MM.1S (cell line): ENCODE data around the gene MRI1.

Source experiments
- DNase-seq: peaks from one replicate; pipeline ENCODE4 v3.0.0-alpha.2; 2015
- H2AFZ ChIP-seq: fragments of 300-600 bp; sonication (generic); 2 replicates; pipeline ENCODE4 v1.6.0; 2016; ENCODE audit warnings: antibody characterized with exemption, low read length
- H3F3A ChIP-seq: fragments of 300-600 bp; sonication (generic); 2 replicates; pipeline ENCODE4 v1.6.1; 2016; ENCODE audit warnings: mild to moderate bottlenecking, antibody characterized with exemption, low read length, moderate library complexity, mixed read lengths; ENCODE audit not compliant: insufficient read depth
- H3K27ac ChIP-seq: fragments of 300-600 bp; sonication (generic); 2 replicates; pipeline ENCODE4 v1.5.1; 2016; ENCODE audit warnings: mild to moderate bottlenecking, low read length
- H3K27me3 ChIP-seq: fragments of 300-600 bp; sonication (generic); replicated peaks from 2 replicates; pipeline ENCODE4 v1.6.0; 2016; ENCODE audit warnings: low read length; ENCODE audit not compliant: insufficient read depth
- H3K36me3 ChIP-seq: fragments of 300-600 bp; sonication (generic); replicated peaks from 2 replicates; pipeline ENCODE4 v1.6.1; 2016; ENCODE audit warnings: mild to moderate bottlenecking, low read length, mixed read lengths; ENCODE audit not compliant: insufficient read depth
- H3K4me1 ChIP-seq: fragments of 300-600 bp; sonication (generic); 2 replicates; pipeline ENCODE4 v1.6.1; 2016; ENCODE audit warnings: low read length, mixed read lengths
- H3K4me2 ChIP-seq: fragments of 300-600 bp; sonication (generic); 2 replicates; pipeline ENCODE4 v1.6.0; 2016; ENCODE audit warnings: low read depth, low read length
- H3K4me3 ChIP-seq: fragments of 300-600 bp; sonication (generic); 2 replicates; pipeline ENCODE4 v1.5.1; 2016; ENCODE audit warnings: low read length, mixed read lengths
- H3K79me2 ChIP-seq: fragments of 300-600 bp; sonication (generic); 2 replicates; pipeline ENCODE4 v1.6.1; 2016; ENCODE audit warnings: mixed run types, low read length, mixed read lengths
- H3K9ac ChIP-seq: fragments of 300-600 bp; sonication (generic); 2 replicates; pipeline ENCODE4 v1.6.1; 2016; ENCODE audit warnings: low read length, mixed read lengths
- H3K9me2 ChIP-seq: fragments of 300-600 bp; sonication (generic); replicated peaks from 2 replicates; pipeline ENCODE4 v1.6.1; 2016; ENCODE audit warnings: mild to moderate bottlenecking, low read length, mixed read lengths; ENCODE audit not compliant: insufficient read depth
- H3K9me3 ChIP-seq: fragments of 300-600 bp; sonication (generic); replicated peaks from 2 replicates; pipeline ENCODE4 v1.6.1; 2016; ENCODE audit warnings: mild to moderate bottlenecking, low read length, mixed read lengths; ENCODE audit not compliant: insufficient read depth
- H4K20me1 ChIP-seq: fragments of 300-600 bp; sonication (generic); 2 replicates; pipeline ENCODE4 v1.6.1; 2016; ENCODE audit warnings: mild to moderate bottlenecking, low read length, moderate library complexity, mixed read lengths; ENCODE audit not compliant: insufficient read depth
- CTCF ChIP-seq: fragments of 300-600 bp; sonication (generic); IDR thresholded peaks from 2 replicates; pipeline ENCODE4 v1.5.1; 2016; ENCODE audit warnings: antibody characterized with exemption, low read length, mixed read lengths
- EZH2 ChIP-seq: fragments of 300-600 bp; sonication (generic); optimal IDR thresholded peaks from 2 replicates; pipeline ENCODE3; 2017; ENCODE audit warnings: low read depth, mild to moderate bottlenecking, antibody characterized with exemption, low read length, mixed read lengths
- EZH2phosphoT487 ChIP-seq: fragments of 300-600 bp; sonication (generic); IDR thresholded peaks from 2 replicates; pipeline ENCODE4 v1.6.1; 2018; ENCODE audit warnings: antibody characterized with exemption, low read length

MRI1 gene

DNA sequence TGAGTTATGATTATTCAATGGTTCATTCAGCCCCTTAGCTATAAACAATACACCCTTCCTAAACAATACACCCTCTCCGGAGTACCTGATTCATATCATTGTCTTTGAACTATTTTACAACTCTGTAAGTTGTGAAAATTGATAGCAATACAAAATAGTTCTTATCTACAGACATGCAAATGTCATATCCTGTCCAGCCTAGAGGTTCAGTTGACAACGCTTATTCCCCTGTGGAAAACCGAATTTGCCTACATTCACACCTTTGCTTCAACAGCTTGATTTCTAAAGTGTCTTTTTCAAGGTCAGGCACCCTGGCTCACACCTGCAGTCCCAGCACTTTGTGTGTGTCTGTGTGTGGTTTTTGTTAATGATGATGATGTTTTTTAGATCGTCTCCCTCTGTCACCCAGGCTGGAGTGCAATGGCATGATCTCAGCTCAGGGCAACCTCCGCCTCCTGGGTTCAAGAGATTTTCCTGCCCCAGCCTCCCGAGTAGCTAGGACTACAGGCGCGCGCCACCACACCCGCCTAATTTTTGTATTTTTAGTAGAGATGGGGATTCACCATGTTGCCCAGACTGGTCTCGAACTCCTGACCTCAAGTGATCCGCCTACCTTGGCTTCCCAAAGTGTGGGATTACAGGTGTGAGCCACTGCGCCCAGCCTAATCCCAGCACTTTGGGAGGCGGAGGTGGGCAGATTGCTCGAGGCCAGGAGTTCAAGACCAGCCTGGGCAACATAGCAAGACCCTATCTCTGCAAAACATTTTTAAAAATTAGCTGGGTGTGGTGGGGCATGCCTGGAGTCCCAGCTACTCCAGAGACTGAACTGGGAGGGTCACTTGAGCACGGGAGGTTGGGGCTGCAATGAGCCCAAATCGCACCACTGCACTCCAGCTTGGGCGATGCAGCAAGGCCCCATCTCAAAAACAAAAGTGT lies 19.5 kb downstream of the MRI1 start:
- TF ChIP-seq EZH2 (no peak), CTCF (no peak), EZH2phosphoT487 (no peak)
- Histone ChIP-seq H4K20me1 (no peaks in the 10 kb centered on the region), H3K9ac (no peak overlapping the region), H3K27ac (no peak overlapping the region), H3K9me2 (no peaks in the 10 kb centered on the region), H3F3A (peaks cover 8% of the 10 kb centered on the region), H3K79me2 (no peaks in the 10 kb centered on the region), H3K27me3 (peaks cover 14% of the 10 kb centered on the region; the same call in 1 of the 2 replicates), H3K4me3 (no peak overlapping the region), H2AFZ (peak overlapping the region; percentile 20; the same call in 1 of the 2 replicates), H3K36me3 (no peaks in the 10 kb centered on the region), H3K4me1 (peaks cover 16% of the 10 kb centered on the region; the same call in 1 of the 2 replicates), H3K4me2 (no peak overlapping the region), H3K9me3 (no peaks in the 10 kb centered on the region)
- no peak for DNase-seq

GRCh38 chr19:13784731-13785452 lies 20.6 kb downstream of the MRI1 start:
- peak; percentile 59 for DNase-seq
- no peaks in the 10 kb centered on the region for H3K9me3 ChIP-seq
- H3K4me1 ChIP-seq = peaks cover 16% of the 10 kb centered on the region; the same call in 1 of the 2 replicates
- TF ChIP-seq EZH2phosphoT487 = no peak
- TF ChIP-seq CTCF = peak; percentile 74
- TF ChIP-seq EZH2 = no peak
- no peaks in the 10 kb centered on the region for H3K36me3 ChIP-seq
- peak overlapping the region; percentile 87 for H3K4me2 ChIP-seq
- H3F3A ChIP-seq = peaks cover 6% of the 10 kb centered on the region
- no peaks in the 10 kb centered on the region for H3K79me2 ChIP-seq
- H2AFZ ChIP-seq = peak overlapping the region; percentile 76
- peak overlapping the region; percentile 21; the same call in 1 of the 2 replicates for H3K9ac ChIP-seq
- H3K4me3 ChIP-seq = peak overlapping the region; percentile 42; the same call in 1 of the 2 replicates
- peaks cover 15% of the 10 kb centered on the region; the same call in 1 of the 2 replicates for H3K27me3 ChIP-seq
- H4K20me1 ChIP-seq = no peaks in the 10 kb centered on the region
- no peak overlapping the region for H3K27ac ChIP-seq
- no peaks in the 10 kb centered on the region for H3K9me2 ChIP-seq

- Histone ChIP-seq H3K9me3 (no peaks in the 10 kb centered on the region), H3K4me3 (no peak overlapping the region), H3K36me3 (no peaks in the 10 kb centered on the region), H3K79me2 (no peaks in the 10 kb centered on the region), H3K27ac (no peak overlapping the region), H3K9me2 (no peaks in the 10 kb centered on the region), H3K4me2 (no peak overlapping the region), H2AFZ (no peak overlapping the region), H3F3A (no peaks in the 10 kb centered on the region), H3K4me1 (peaks cover 16% of the 10 kb centered on the region; the same call in 1 of the 2 replicates), H3K27me3 (peaks cover 15% of the 10 kb centered on the region; the same call in 1 of the 2 replicates), H4K20me1 (no peaks in the 10 kb centered on the region), H3K9ac (no peak overlapping the region)
- no peak for DNase-seq
- TF ChIP-seq CTCF (no peak), EZH2 (no peak), EZH2phosphoT487 (no peak)
These were observed 24.7 kb downstream of the MRI1 start for GRCh38 chr19:13788991-13789390.
